ENCODE results near the gene FBRSL1. TPM values are rescaled to one million over a fixed set of nuclear protein-coding genes. Genes with fewer than 3 reads are reported as not detected.
"Not testable (repeated sequence)": the region's sequence is repeated elsewhere in the genome, so short reads cannot be mapped to it uniquely, and the experiment has no call there.

Gene FBRSL1
- total RNA-seq, 1 experiment from 2014 or later: 3.2 TPM

GRCh38 chr12:132525011-132525832, 35.3 kb downstream of the FBRSL1 start:
- no peak for DNase-seq (ENCODE audit: low read depth)

DNA sequence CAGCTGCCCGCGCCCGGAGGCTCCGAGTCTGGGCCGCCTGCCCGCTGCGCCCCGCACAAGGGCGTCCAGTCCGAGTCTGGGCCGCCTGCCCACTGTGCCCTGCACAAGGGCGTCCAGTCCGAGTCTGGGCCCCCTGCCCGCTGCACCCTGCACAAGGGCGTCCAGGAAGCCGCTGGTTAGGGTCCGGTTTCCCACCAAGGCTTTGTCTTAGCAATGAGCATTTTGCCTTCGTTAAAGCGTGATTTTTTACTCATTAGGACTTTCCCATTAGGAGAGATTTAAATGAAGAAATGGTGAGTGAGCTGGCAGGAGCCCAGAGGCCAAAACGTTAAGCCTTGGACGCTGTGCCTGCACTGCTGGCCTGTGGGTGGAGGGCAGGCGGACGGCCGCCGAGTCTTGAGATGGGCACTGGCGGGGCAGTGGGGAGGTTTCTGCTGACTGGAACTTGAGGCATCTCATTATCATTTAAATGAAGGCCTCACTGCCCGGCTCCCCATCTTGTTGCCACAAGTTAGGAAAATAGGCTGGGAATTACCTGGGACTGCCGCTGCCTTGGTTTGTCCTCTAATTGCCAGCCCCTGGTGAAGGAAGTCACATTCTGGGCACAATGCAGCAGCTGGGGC, 36.0 kb downstream of the FBRSL1 start:
- DNase-seq (ENCODE audit: low read depth): no peak

DNA sequence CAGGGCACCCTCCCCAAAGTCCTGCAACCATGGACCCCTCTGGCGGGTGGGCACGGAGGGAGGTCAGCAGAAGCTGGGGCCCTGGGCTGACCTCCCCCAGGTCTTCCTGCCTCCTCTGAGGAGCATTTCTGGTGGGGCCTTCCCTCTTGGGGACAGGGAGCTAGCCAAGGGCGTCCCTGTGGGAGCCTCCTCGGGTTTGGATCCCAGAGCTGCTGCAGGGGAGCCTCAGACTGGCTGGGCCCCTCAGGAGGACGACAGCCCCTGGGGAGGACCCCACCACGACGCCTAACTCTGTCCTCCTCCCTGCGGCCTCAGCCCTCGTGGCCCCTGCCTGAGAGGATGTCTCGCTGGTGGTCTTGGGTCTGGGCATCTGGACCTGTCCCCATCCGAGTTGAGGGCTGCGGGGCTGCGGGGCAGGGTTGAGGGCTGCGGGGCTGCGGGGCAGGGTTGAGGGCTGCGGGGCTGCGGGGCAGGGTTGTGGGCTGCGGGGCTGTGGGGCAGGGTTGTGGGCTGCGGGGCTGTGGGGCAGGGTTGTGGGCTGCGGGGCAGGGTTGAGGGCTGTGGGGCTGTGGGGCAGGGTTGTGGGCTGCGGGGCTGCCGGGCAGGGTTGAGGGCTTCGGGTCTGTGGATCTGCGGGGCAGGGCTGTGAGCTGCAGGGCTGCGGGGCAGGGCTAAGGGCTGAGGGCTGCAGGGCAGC, 37.4 kb downstream of the FBRSL1 start:
- DNase-seq (ENCODE audit: low read depth): no peak

DNA sequence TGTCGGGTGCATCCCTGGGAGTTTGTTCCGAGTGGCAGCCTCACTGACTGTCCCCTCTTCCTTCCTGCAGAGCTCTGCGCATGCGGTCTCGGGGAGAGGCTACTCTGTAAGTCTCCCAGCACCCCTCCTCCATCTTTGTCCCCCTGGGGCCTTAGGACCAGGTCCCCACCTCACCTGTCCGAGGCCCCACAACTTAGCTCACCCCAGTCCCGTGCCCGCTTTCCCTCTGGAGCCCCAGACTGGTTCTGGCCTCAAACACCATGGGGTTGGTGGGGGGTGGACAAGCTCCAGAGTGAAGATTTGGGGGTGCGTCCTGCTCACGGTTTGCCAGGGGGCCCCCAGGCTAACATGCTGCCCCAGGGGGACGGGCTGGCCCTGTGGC, 37.9 kb downstream of the FBRSL1 start:
- DNase-seq (ENCODE audit: low read depth): no peak

DNA sequence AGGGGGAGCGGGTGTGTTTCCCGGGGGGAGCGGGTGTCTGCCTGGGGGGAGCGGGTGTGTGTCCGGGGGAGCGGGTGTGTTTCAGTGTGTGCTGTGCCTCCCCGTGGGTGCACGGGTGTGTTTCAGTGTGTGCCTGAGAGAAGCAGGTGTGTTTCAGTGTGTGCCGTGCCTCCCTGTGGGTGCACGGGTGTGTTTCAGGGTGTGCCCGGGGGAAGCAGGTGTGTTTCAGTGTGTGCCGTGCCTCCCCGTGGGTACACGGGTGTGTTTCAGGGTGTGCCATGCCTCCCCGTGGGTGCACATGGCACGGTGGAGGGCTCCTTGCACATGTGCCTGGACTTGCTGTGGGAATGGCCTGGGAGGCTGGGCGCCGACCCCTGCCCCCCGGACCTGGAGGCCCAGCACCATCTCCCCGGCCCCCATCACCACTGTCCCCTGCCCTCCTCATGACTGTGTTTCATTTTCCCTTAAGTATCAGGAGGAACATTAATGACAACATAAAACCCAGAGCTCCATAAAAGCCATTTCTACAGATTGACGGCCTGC, 38.7 kb downstream of the FBRSL1 start:
- DNase-seq (ENCODE audit: low read depth): no peak

- no peak for DNase-seq (ENCODE audit: low read depth)
These were observed 39.3 kb downstream of the FBRSL1 start for GRCh38 chr12:132529156-132529839.

- no peak for DNase-seq (ENCODE audit: low read depth)
These were observed 40.0 kb downstream of the FBRSL1 start for GRCh38 chr12:132529906-132530305.

DNA sequence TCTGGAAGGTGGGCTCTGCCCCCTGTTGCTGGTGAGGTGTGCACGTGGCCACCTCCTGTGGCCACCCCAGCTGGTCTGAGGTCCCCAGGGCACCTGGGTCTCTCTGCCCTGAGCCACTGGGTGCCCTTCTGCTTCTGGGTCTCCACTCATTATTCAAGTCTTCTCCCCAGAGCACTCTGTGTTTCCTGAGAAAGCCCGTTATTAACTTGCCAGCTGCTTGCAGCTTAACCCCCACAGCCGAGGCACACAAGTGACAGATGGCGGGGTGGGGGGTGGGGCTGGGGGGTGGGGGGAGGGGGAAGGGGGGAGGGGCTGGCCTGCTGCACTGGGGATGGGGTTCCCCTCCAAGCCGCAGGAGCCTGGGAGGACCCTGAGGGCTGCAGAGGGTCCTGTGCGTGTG, 40.5 kb downstream of the FBRSL1 start:
- no peak for DNase-seq (ENCODE audit: low read depth)

DNA sequence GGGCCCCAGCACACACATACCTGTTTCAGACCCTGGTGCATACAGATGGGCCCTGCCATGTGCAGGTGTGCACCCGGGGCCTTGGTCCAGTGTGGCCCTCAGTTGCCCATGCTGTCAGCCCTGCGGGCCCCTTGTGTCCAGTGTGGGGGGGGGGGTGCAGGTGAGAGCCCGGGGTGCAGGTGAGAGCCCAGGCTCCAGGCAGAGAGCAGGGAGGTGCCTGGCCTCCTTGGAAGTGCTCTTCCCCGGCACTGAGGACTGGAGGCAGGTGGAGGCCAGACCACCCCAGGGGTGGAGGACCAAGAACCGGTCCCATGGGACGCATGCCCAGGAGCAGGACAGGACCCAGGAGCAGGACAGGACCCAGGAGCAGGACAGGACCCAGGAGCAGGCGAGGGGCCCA, 40.9 kb downstream of the FBRSL1 start:
- DNase-seq (ENCODE audit: low read depth): no peak

DNA sequence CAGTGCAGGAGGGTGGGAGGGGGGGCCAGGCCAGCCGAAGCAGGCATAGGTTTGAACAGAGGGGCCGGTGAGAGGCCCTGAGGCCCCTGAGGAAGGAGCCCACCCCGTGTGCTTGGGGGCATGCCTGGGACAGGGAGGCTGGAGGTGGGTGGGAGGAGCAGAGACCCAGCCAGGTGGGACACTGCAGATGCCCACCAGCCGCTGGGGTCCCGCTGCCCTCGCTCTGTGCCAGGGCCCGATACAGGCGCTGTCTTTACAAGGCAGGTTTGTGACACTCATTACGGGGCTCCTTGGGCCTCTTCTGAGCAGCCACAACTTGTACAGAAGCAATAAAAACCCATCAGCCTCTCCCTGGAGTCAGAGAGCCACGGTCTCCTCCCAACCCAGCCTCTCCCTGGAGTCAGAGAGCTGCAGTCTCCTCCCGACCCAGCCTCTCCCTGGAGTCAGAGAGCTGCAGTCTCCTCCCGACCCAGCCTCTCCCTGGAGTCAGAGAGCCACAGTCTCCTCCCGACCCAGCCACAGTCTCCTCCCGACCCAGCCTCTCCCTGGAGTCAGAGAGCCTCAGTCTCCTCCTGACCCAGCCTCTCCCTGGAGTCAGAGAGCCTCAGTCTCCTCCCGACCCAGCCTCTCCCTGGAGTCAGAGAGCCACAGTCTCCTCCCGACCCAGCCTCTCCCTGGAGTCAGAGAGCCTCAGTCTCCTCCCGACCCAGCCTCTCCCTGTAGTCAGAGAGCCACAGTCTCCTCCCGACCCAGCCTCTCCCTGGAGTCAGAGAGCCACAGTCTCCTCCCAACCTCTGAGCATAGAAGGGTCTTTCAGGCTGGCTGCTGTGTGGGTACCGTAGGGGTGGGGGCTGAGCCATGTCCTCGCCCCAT, 43.0 kb downstream of the FBRSL1 start:
- not testable (repeated sequence) for DNase-seq (ENCODE audit: low read depth)

GRCh38 chr12:132533584-132533958, 43.6 kb downstream of the FBRSL1 start:
- DNase-seq (ENCODE audit: low read depth): no peak

- DNase-seq (ENCODE audit: low read depth): no peak
These were observed 44.1 kb downstream of the FBRSL1 start for GRCh38 chr12:132534076-132534475.

DNA sequence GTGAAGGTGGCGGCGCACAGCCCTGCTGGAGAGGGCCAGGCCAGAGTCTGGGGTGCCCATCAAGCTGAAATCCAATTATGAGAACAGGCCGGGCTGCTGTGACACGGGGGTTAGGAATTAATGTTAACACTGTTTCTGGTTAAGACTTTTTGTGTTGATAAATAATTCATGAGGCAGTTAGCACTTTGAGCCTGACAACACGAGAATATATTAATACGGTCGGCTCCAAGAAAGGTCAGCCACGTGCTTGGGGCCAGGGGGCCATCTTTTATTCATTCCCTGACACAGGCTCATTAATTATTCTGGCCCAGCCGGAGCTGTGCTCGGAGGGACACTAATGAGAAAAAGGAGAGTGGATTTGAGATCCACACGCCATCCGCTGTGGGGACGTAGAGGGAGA, 45.1 kb downstream of the FBRSL1 start:
- no peak for DNase-seq (ENCODE audit: low read depth)

DNA sequence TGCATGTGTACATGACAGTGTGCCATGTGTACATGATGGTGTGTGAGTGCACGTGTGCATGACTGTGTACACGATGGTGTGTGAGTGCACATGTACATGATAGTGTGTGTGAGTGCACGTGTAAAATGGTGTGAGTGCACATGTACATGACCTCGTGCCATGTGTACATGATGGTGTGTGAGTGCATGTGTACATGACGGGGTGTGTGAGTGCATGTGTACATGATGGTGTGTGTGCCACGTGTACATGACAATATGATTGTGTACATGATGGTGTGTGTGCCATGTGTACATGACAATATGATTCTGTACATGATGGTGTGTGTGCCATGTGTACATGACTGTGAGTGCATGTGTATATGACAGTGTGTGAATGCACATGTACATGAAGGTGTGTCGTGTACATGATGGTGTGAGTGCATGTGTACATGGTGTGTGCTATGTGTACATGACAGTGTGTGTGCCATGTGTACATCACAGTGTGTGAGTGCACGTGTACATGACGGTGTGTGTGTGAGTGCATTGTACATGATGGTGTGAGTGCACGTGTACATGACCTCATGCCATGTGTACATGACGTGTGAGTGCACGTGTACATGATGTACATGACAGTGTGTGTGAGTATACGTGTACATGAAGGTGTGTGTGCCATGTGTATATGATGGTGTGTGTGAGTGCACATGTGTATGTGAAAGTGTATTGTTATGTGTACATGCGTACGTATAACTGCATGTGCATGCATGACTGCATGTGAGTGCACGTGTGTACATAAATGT, 46.3 kb downstream of the FBRSL1 start:
- no peak for DNase-seq (ENCODE audit: low read depth)

GRCh38 chr12:132537049-132537448, 47.1 kb downstream of the FBRSL1 start:
- no peak for DNase-seq (ENCODE audit: low read depth)

GRCh38 chr12:132537836-132538662, 48.1 kb downstream of the FBRSL1 start:
- no peak for DNase-seq (ENCODE audit: low read depth)

GRCh38 chr12:132538663-132538990, 48.7 kb downstream of the FBRSL1 start:
- no peak for DNase-seq (ENCODE audit: low read depth)

DNA sequence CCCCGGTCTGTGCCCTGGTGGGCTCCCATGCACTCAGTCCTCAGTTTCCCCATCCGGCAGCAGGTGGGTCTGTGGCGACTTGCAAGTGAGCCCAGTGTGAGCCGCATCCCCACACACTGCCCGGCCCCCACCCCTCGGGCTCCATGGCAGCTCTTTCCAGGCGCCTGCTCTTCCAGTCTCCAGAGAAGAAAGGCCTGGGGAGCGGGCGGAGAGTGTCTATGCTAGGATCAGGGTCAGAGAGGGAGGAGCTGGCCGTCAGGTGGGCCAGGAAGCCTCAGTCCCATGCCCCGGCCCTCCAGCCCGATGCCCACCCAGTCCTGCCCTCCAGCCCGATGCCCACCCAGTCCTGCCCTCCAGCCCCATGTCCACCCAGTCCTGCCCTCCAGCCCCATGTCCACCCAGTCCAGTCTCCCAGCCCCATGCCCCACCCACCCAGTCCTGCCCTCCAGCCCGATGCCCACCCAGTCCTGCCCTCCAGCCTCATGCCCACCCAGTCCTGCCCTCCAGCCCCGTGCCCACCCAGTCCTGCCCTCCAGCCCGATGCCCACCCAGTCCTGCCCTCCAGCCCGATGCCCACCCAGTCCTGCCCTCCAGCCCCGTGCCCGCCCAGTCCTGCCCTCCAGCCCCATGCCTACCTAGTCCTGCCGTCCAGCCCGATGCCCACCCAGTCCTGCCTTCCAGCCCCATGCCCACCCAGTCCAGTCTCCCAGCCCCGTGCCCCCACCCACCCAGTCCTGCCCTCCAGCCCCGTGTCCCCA, 49.2 kb downstream of the FBRSL1 start:
- no peak for DNase-seq (ENCODE audit: low read depth)

DNA sequence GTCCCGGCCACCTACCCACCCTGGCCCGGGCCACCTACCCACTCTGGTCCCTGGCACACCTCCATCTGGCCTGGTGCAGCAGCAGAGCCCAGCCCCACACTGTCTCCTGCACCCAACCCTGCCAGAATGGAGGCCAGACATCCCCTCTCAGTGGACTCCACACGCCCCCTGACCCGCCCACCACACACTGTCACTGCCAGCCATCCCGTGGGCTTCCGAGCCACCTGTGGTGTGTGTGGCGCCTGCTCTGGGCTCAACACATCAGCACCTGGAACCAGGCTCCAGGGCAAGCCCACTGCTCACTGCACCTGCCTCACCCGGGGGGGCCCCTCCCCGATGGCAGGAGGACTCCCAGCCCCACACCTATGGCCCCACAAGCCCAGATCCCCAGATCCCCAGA, 50.5 kb downstream of the FBRSL1 start:
- DNase-seq (ENCODE audit: low read depth): no peak

Data from M059J (cell line).